ENCODE results near the gene BRIP1. TPM values are rescaled to one million over a fixed set of nuclear protein-coding genes. Genes with fewer than 3 reads are reported as not detected.
"Not testable (repeated sequence)": the region's sequence is repeated elsewhere in the genome, so short reads cannot be mapped to it uniquely, and the experiment has no call there.

The BRIP1 gene
- total and polyA plus RNA-seq, 10 of the 15 experiments (the other 5 are each of a cell fraction or from before 2014, with no cell fraction given): 4.0 to 24.2 (median 12.8) TPM

DNA sequence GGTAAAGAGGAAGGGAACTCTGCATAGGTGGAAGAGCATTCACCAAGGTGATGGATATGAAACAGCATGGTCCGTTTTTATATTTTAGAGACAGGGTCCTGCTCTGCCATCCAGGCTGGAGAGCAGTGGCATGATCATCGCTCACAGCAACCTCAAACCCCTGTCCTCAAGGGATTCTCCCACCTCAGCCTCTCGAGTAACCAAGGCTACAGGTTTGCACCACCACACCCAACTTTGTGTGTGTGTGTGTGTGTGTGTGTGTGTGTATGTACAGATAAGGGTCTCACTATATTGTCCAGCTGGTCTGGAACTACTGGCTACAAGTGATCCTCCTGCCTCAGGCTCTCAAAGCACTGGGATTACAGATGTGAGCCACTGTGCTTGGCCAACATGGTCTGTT, 194.8 kb downstream of the BRIP1 start:
- H3K4me2 ChIP-seq (ENCODE audit: control insufficient read depth, insufficient read depth): no peak overlapping the region
- H3K9me3 ChIP-seq (replicated peaks; ENCODE audit: control insufficient read depth, insufficient read depth, low read length): no peaks in the 10 kb centered on the region
- POLR2A ChIA-PET: no interaction called here
- RAD21 ChIA-PET (ENCODE audit: unreplicated experiment): no interaction called here
- no peaks in the 10 kb centered on the region for H3K79me2 ChIP-seq (ENCODE audit: control insufficient read depth, insufficient read depth, low read length)
- no peaks in the 10 kb centered on the region for H3K27me3 ChIP-seq (replicated peaks in 1 of 2; ENCODE audit: control insufficient read depth in 2 of 2, insufficient read depth in 2 of 2, low read length in 1 of 2)
- in situ Hi-C loops (cut with MboI): no loop called here
- DNase-seq (ENCODE audit: low read depth, low spot score) (no peak), ATAC-seq (no peak), FAIRE-seq (no peak)
- H3K27ac ChIP-seq (ENCODE audit: control insufficient read depth, insufficient read depth): no peak overlapping the region
- intact Hi-C loops (cut with micrococcal nuclease; ENCODE audit: unreplicated experiment): no loop called here
- SMC1A ChIA-PET (ENCODE audit: uncharacterized antibody, unreplicated experiment): no interaction called here
- no peak for TF ChIP-seq STAT3 (IDR thresholded peaks at IDR 0.05; ENCODE audit: low read depth, low read length)
- TF ChIP-seq NFXL1 (IDR thresholded peaks at IDR 0.05; ENCODE audit: borderline replicate concordance): peak; percentile 55; the same call in 1 of the 2 replicates
- TF ChIP-seq MYB (IDR thresholded peaks at IDR 0.05; ENCODE audit: borderline replicate concordance, low read depth, low read length): no peak
- CTCF ChIA-PET: no interaction called here
- no peaks in the 10 kb centered on the region; the same call in 1 of the 2 replicates for H3K4me1 ChIP-seq (ENCODE audit: control insufficient read depth, insufficient read depth, low read length)
- no peak overlapping the region for H3K9ac ChIP-seq (ENCODE audit: control insufficient read depth, insufficient read depth, low read length)
- no TSS peak for BruUV-seq (replicated peaks)
- H3K36me3 ChIP-seq (ENCODE audit: control insufficient read depth in 2 of 2, insufficient read depth in 2 of 2, low read length in 1 of 2): no peaks in the 10 kb centered on the region
- no peak overlapping the region for H2AFZ ChIP-seq (ENCODE audit: control insufficient read depth, low read depth, low read length)
- H3K4me3 ChIP-seq: no peak overlapping the region
- H4K20me1 ChIP-seq (ENCODE audit: control insufficient read depth, insufficient read depth): no peaks in the 10 kb centered on the region
- 66% methylated on average over 3 of the region's 3 CpGs for WGBS (ENCODE audit: insufficient coverage, insufficient replicate concordance, low lambda C conversion rate, missing lambda C conversion rate)

- POLR2A ChIA-PET; H3K9me3 ChIP-seq (replicated peaks; ENCODE audit: control insufficient read depth, insufficient read depth, low read length); BruUV-seq (replicated peaks); H3K4me3 ChIP-seq; in situ Hi-C loops (cut with MboI); H3K9ac ChIP-seq (ENCODE audit: control insufficient read depth, insufficient read depth, low read length); SMC1A ChIA-PET (ENCODE audit: uncharacterized antibody, unreplicated experiment); H3K79me2 ChIP-seq (ENCODE audit: control insufficient read depth, insufficient read depth, low read length); CTCF ChIA-PET; H3K4me1 ChIP-seq (ENCODE audit: control insufficient read depth, insufficient read depth, low read length); H3K27ac ChIP-seq (ENCODE audit: control insufficient read depth, insufficient read depth); H3K27me3 ChIP-seq (replicated peaks in 1 of 2; ENCODE audit: control insufficient read depth in 2 of 2, insufficient read depth in 2 of 2, low read length in 1 of 2); intact Hi-C loops (cut with micrococcal nuclease; ENCODE audit: unreplicated experiment); H4K20me1 ChIP-seq (ENCODE audit: control insufficient read depth, insufficient read depth); RAD21 ChIA-PET (ENCODE audit: unreplicated experiment); H3K4me2 ChIP-seq (ENCODE audit: control insufficient read depth, insufficient read depth); FAIRE-seq; H3K36me3 ChIP-seq (ENCODE audit: control insufficient read depth in 2 of 2, insufficient read depth in 2 of 2, low read length in 1 of 2); DNase-seq (ENCODE audit: low read depth, low spot score); H2AFZ ChIP-seq (ENCODE audit: control insufficient read depth, low read depth, low read length); ATAC-seq: not testable (repeated sequence)
- TF ChIP-seq NFXL1 (IDR thresholded peaks at IDR 0.05; ENCODE audit: borderline replicate concordance): peak; percentile 76; the same call in 1 of the 2 replicates
- WGBS (ENCODE audit: insufficient coverage, insufficient replicate concordance, low lambda C conversion rate, missing lambda C conversion rate): 83% methylated on average over 4 of the region's 5 CpGs
Observed at GRCh38 chr17:61666406-61667088, 196.8 kb downstream of the BRIP1 start.
